ENCODE results near the gene PTPN13. TPM values are rescaled to one million over a fixed set of nuclear protein-coding genes. Genes with fewer than 3 reads are reported as not detected.
"Not testable (repeated sequence)": the region's sequence is repeated elsewhere in the genome, so short reads cannot be mapped to it uniquely, and the experiment has no call there.

The PTPN13 gene
- total RNA-seq, 1 donor from 2014 or later, result 38.9 TPM

DNA sequence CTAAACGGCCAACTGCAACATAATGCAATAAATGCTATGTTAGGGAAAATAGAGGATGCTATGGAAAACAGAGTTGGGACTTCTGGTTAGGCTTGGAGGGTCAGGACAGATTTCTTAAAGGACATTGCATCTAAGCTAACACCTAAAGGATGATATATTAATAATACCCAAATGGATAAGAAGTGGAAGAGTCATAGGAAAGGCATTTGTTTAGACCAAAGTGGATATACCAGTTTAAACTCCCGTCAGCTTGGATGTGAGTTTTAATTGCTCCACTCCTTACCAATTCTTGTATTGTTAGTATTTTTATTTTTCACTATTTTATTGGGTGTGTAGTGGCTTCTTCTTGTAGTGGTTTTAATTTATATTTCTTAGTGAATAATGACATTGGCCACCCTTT, 93.9 kb downstream of the PTPN13 start:
- H3K27me3 Mint-ChIP-seq (ENCODE audit: low read depth), result no peaks in the 10 kb centered on the region
- H3K4me1 Mint-ChIP-seq (ENCODE audit: low read depth), result peaks cover 2% of the 10 kb centered on the region
- H3K9me3 Mint-ChIP-seq (ENCODE audit: low read depth), result no peaks in the 10 kb centered on the region
- H3K4me3 Mint-ChIP-seq (ENCODE audit: unreplicated experiment), result no peak overlapping the region
- no peak for DNase-seq (ENCODE audit: low spot score)
- TF ChIP-seq, protein P1, sequence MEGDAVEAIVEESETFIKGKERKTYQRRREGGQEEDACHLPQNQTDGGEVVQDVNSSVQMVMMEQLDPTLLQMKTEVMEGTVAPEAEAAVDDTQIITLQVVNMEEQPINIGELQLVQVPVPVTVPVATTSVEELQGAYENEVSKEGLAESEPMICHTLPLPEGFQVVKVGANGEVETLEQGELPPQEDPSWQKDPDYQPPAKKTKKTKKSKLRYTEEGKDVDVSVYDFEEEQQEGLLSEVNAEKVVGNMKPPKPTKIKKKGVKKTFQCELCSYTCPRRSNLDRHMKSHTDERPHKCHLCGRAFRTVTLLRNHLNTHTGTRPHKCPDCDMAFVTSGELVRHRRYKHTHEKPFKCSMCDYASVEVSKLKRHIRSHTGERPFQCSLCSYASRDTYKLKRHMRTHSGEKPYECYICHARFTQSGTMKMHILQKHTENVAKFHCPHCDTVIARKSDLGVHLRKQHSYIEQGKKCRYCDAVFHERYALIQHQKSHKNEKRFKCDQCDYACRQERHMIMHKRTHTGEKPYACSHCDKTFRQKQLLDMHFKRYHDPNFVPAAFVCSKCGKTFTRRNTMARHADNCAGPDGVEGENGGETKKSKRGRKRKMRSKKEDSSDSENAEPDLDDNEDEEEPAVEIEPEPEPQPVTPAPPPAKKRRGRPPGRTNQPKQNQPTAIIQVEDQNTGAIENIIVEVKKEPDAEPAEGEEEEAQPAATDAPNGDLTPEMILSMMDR (IDR thresholded peaks at IDR 0.05), result no peak
- peaks cover 8% of the 10 kb centered on the region for H3K36me3 Mint-ChIP-seq (ENCODE audit: low read depth)
- no peak overlapping the region for H3K27ac Mint-ChIP-seq (ENCODE audit: unreplicated experiment)

DNA sequence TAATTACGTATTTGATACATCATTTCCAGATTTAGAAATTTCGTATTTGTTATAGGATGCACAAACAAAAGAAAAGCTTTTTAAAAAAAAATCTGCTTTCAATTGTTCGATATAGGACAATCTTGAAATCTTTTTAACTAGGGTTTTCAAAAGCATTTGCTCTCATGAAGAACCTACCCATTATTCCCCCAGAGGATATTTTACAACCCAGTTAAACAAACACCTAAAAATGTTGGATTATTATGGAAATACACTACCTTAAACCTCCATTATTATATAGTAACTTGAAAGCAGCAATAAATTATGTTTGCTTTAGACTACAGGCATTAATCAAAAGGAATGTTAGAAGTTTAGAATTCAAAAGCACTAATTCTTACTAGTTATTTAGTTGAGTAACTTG, 110.5 kb downstream of the PTPN13 start:
- Mint-ChIP-seq H3K4me3 (ENCODE audit: unreplicated experiment) (no peak overlapping the region), H3K4me1 (ENCODE audit: low read depth) (no peaks in the 10 kb centered on the region), H3K27ac (ENCODE audit: unreplicated experiment) (no peak overlapping the region), H3K36me3 (ENCODE audit: low read depth) (peaks cover 10% of the 10 kb centered on the region), H3K27me3 (ENCODE audit: low read depth) (no peaks in the 10 kb centered on the region), H3K9me3 (ENCODE audit: low read depth) (no peaks in the 10 kb centered on the region)
- no peak for DNase-seq (ENCODE audit: low spot score)
- TF ChIP-seq, protein P1 (IDR thresholded peaks at IDR 0.05), result no peak

DNA sequence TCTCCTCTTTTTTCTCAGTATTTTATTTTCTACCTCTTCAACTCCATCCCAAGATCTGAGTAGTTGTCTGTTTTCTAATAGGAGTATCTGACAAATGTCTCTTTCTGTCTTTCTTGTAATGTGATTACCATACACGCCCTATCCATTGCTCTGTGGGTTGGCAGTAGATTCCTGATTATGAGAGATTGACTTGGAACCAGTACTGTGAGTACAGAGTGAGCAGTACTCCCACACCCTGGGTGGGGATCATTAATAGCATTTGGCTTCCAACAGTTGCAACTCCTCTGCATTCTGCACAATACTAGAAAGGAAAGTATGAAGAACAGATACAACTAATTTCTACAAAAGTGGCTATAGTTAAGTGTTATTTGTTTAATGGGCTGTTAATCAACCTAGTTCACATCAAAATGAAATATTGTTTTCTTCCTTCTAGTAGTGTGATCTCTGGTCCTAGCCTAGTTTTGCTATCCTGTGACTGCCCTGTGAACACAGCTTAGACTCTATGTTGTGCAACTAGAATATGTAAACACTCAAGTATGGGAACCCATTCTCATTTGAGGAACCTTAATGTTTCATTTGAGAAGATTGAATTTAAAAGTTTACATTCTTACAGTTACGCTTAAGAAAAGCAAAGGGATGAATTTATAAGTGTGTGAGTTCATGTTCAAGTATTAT, 112.9 kb downstream of the PTPN13 start:
- no peak overlapping the region for H3K4me3 Mint-ChIP-seq (ENCODE audit: unreplicated experiment)
- H3K27me3 Mint-ChIP-seq (ENCODE audit: low read depth), result no peaks in the 10 kb centered on the region
- no peaks in the 10 kb centered on the region for H3K9me3 Mint-ChIP-seq (ENCODE audit: low read depth)
- TF ChIP-seq, protein P1 (IDR thresholded peaks at IDR 0.05), result no peak
- peaks cover under 1% of the 10 kb centered on the region for H3K36me3 Mint-ChIP-seq (ENCODE audit: low read depth)
- no peak overlapping the region for H3K27ac Mint-ChIP-seq (ENCODE audit: unreplicated experiment)
- DNase-seq (ENCODE audit: low spot score), result no peak
- H3K4me1 Mint-ChIP-seq (ENCODE audit: low read depth), result no peaks in the 10 kb centered on the region

DNA sequence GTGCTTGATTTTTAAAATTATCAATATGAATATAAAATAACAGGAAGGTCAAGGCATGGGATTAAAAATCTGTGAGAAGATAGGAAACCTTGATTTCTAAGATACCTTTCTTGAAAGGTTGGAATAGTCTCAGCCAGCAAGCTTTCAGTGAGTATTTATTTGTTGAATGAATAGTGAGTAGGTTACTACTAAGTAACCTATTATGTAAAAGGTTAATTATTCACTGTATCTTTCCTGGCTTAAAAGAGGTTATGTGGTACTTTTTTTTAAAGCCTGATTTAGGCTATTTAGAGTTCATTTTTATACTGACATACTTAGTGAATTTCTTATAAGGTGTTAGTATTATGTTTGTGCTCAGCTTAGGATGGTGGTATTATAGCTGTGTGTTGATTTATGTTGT, 123.5 kb downstream of the PTPN13 start:
- peaks cover 8% of the 10 kb centered on the region for H3K4me1 Mint-ChIP-seq (ENCODE audit: low read depth)
- TF ChIP-seq, protein P1 (IDR thresholded peaks at IDR 0.05), result no peak
- H3K27ac Mint-ChIP-seq (ENCODE audit: unreplicated experiment), result no peak overlapping the region
- no peaks in the 10 kb centered on the region for H3K27me3 Mint-ChIP-seq (ENCODE audit: low read depth)
- H3K4me3 Mint-ChIP-seq (ENCODE audit: unreplicated experiment), result no peak overlapping the region
- H3K9me3 Mint-ChIP-seq (ENCODE audit: low read depth), result peaks cover 7% of the 10 kb centered on the region
- no peak for DNase-seq (ENCODE audit: low spot score)
- H3K36me3 Mint-ChIP-seq (ENCODE audit: low read depth), result peaks cover 10% of the 10 kb centered on the region

DNA sequence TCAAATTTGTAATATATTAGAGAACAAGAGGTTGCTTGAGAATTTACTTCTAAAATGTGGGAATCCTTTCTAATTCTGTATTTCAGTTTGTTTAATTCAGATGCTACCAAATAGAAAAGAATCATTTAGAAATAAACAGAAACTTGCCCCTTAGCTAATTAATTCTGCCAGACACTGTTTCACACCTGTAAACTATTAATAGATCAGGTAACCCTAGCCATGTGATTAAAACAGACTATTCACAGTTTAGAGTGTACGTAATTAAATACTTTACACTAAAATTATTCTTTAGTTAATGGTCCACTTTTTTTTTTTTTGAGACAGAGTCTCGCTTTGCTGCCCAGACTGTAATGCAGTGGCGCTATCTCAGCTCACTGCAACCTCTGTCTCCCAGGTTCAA, 124.0 kb downstream of the PTPN13 start:
- H3K36me3 Mint-ChIP-seq (ENCODE audit: low read depth), result peaks cover 10% of the 10 kb centered on the region

DNA sequence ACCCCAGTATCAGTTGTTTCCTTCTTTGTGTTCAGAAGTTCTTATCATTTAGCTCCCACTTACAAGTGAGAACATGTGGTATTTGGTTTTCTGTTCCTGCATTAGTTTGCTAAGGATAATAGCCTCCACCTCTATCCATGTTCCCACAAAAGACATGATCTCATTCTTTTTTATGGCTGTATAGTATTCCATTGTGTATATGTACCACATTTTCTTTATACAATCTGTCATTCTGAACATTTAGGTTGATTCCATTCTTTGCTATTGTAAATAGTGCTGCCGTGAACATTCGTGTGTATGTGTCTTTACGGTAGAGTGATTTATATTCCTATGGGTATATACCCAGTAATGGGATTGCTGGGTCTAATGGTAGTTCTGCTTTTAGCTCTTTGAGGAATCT, 125.0 kb downstream of the PTPN13 start:
- H3K36me3 Mint-ChIP-seq (ENCODE audit: low read depth), result not testable (repeated sequence)

More for the DNA sequence above, 124.0 kb downstream of the PTPN13 start:
- no peak overlapping the region for H3K27ac Mint-ChIP-seq (ENCODE audit: unreplicated experiment)
- no peaks in the 10 kb centered on the region for H3K27me3 Mint-ChIP-seq (ENCODE audit: low read depth)
- peaks cover 7% of the 10 kb centered on the region for H3K9me3 Mint-ChIP-seq (ENCODE audit: low read depth)
- H3K4me3 Mint-ChIP-seq (ENCODE audit: unreplicated experiment), result no peak overlapping the region
- peaks cover 8% of the 10 kb centered on the region for H3K4me1 Mint-ChIP-seq (ENCODE audit: low read depth)
- TF ChIP-seq, protein P1 (IDR thresholded peaks at IDR 0.05), result no peak
- no peak for DNase-seq (ENCODE audit: low spot score)

More for the DNA sequence above, 125.0 kb downstream of the PTPN13 start:
- H3K4me3 Mint-ChIP-seq (ENCODE audit: unreplicated experiment); H3K9me3 Mint-ChIP-seq (ENCODE audit: low read depth); H3K4me1 Mint-ChIP-seq (ENCODE audit: low read depth); DNase-seq (ENCODE audit: low spot score); H3K27me3 Mint-ChIP-seq (ENCODE audit: low read depth); H3K27ac Mint-ChIP-seq (ENCODE audit: unreplicated experiment): not testable (repeated sequence)
